ENCODE results near the gene PRKCB. TPM values are rescaled to one million over a fixed set of nuclear protein-coding genes. Genes with fewer than 3 reads are reported as not detected.

The PRKCB gene
- total RNA-seq, 4 donors from 2014 or later, result 0.51 to 1.3 (median 1.1) TPM

GRCh38 chr16:23893986-23894385 is 58.2 kb downstream of the PRKCB start:
- H3K27ac ChIP-seq, result no peak overlapping the region
- H3K4me3 ChIP-seq, result no peak overlapping the region
- no peak for TF ChIP-seq POLR2A (IDR thresholded peaks at IDR 0.05)
- TF ChIP-seq CTCF (IDR thresholded peaks at IDR 0.05 in 4 of 5, conservative IDR thresholded peaks at IDR 0.05 in 1 of 5), result no peak
- in situ Hi-C loops (cut with MboI; ENCODE audit: low sequenced_read_pairs in 4 of 4), result no loop called here
- DNase-seq (no peak), ATAC-seq (no peak)
- intact Hi-C loops (cut with DNase I; ENCODE audit: low total_unique reads), result no loop called here
- no peaks in the 10 kb centered on the region for H3K27me3 ChIP-seq
- no peaks in the 10 kb centered on the region for H3K9me3 ChIP-seq
- no peaks in the 10 kb centered on the region for H3K36me3 ChIP-seq
- no peaks in the 10 kb centered on the region for H3K4me1 ChIP-seq

- Histone ChIP-seq H3K9me3 (no peaks in the 10 kb centered on the region), H3K4me3 (no peak overlapping the region), H3K27me3 (no peaks in the 10 kb centered on the region), H3K4me1 (no peaks in the 10 kb centered on the region), H3K27ac (no peak overlapping the region), H3K36me3 (no peaks in the 10 kb centered on the region)
- DNase-seq (no peak), ATAC-seq (no peak)
- TF ChIP-seq CTCF (IDR thresholded peaks at IDR 0.05 in 4 of 5, conservative IDR thresholded peaks at IDR 0.05 in 1 of 5) (no peak), POLR2A (IDR thresholded peaks at IDR 0.05) (no peak)
- intact Hi-C loops (cut with DNase I; ENCODE audit: low total_unique reads) (no loop called here), in situ Hi-C loops (cut with MboI; ENCODE audit: low sequenced_read_pairs in 4 of 4) (no loop called here)
Observed at GRCh38 chr16:23895052-23895451, 59.3 kb downstream of the PRKCB start.

GRCh38 chr16:23896832-23897821 is 61.3 kb downstream of the PRKCB start:
- Histone ChIP-seq H3K27ac (no peak overlapping the region), H3K4me1 (no peaks in the 10 kb centered on the region), H3K9me3 (no peaks in the 10 kb centered on the region), H3K27me3 (no peaks in the 10 kb centered on the region), H3K36me3 (no peaks in the 10 kb centered on the region), H3K4me3 (no peak overlapping the region)
- no peak for DNase-seq
- TF ChIP-seq POLR2A (IDR thresholded peaks at IDR 0.05) (no peak), CTCF (IDR thresholded peaks at IDR 0.05 in 4 of 5, conservative IDR thresholded peaks at IDR 0.05 in 1 of 5) (no peak)
- ATAC-seq, result no peak
- in situ Hi-C loops (cut with MboI; ENCODE audit: low sequenced_read_pairs in 4 of 4), result no loop called here
- intact Hi-C loops (cut with DNase I; ENCODE audit: low total_unique reads), result no loop called here

GRCh38 chr16:23898682-23899430 is 63.1 kb downstream of the PRKCB start:
- intact Hi-C loops (cut with DNase I; ENCODE audit: low total_unique reads), result no loop called here
- DNase-seq (no peak), ATAC-seq (no peak)
- H3K4me3 ChIP-seq, result no peak overlapping the region
- H3K27me3 ChIP-seq, result no peaks in the 10 kb centered on the region
- H3K27ac ChIP-seq, result no peak overlapping the region
- TF ChIP-seq POLR2A (IDR thresholded peaks at IDR 0.05), result no peak
- TF ChIP-seq CTCF (IDR thresholded peaks at IDR 0.05 in 4 of 5, conservative IDR thresholded peaks at IDR 0.05 in 1 of 5), result no peak
- H3K36me3 ChIP-seq, result no peaks in the 10 kb centered on the region
- in situ Hi-C loops (cut with MboI; ENCODE audit: low sequenced_read_pairs in 4 of 4), result no loop called here
- H3K4me1 ChIP-seq, result no peaks in the 10 kb centered on the region
- no peaks in the 10 kb centered on the region for H3K9me3 ChIP-seq

Measured in gastrocnemius medialis (tissue), 4 donors.